ENCODE results near the gene UBE2D2. TPM values are rescaled to one million over a fixed set of nuclear protein-coding genes. Genes with fewer than 3 reads are reported as not detected.
"Not testable (repeated sequence)": the region's sequence is repeated elsewhere in the genome, so short reads cannot be mapped to it uniquely, and the experiment has no call there.

UBE2D2 gene
- total RNA-seq, 1 donor from 2014 or later = 152 TPM

DNA sequence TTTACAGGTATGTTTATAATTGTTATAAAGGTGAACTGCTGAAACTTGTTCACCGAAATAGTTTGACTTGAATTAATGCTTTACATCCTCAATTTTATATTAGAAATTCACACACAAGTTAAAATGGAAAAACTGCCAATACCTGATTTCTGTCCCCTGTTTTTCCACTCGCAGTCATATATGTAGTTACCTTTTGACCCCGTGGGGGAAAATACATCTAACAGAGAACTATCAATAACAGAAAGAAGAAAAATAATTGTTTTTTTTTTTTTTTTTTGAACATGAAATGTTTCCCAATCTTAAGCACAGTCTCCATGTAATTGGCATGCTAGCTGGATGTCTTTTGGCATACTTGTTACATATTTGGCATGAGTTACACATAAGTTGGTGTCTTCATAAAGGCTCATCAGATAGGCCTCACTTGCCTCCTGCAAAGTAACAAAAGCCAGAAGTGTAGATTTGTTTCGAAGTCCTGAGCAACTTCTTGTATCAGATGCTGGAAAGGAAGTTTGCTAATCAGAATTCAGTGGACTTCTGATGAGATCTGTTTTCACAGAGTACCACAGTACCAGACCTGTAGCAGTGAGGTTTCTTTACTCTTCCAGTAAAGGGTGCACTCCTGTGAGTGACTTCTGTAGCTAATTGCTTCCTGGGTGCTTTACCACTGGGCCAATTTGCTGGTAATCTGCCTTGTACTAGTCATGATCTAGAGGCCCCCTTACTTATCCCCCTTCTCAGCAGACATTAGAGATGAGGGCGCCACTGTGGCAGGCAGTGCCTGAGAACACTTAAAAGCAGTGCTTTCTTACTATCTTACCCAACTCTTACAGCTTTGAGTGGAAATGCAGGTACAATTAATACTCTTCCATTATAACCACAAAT, 50.8 kb downstream of the UBE2D2 start:
- Mint-ChIP-seq H3K9me3 (no peaks in the 10 kb centered on the region), H3K4me3 (no peak overlapping the region), H3K27ac (peak overlapping the region; percentile 59), H3K36me3 (ENCODE audit: low read depth) (peaks cover 54% of the 10 kb centered on the region), H3K27me3 (no peaks in the 10 kb centered on the region), H3K4me1 (peaks cover 37% of the 10 kb centered on the region)
- intact Hi-C loops (cut with micrococcal nuclease) = loop anchor here (2.0 to 5.0 kb wide), 2 partner anchors 47 to 190 kb away; no protein-coding TSS in a partner anchor
- TF ChIP-seq CTCF (IDR thresholded peaks at IDR 0.05) = no peak
- POLR2A ChIA-PET = no interaction called here
- DNase-seq (no peak), ATAC-seq (ENCODE audit: low read depth) (no peak)
- CTCF ChIA-PET = interaction anchor here (1.2 kb wide), 1 partner anchor 22 kb away, joined by 3 read pairs; no protein-coding TSS in a partner anchor

DNA sequence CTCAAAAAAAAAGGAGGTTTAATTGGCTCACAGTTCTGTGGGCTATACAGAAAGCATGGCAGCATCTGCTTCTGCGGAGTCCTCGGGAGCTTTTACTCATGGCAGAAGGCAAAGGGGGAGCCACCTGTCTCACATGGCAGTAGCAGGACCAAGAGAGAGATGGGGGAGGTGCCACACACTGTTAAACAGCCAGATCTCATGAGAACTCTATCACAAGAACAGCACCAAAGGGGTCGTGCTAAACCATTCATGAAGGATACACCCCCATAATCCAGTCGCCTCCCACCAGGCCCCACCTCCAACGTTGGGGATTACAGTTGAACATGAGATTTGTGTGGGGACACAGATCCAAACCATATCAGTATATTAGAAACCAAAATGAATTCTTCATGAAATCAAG, 58.7 kb downstream of the UBE2D2 start:
- Mint-ChIP-seq H3K36me3 (ENCODE audit: low read depth) (peaks cover 72% of the 10 kb centered on the region), H3K4me3 (no peak overlapping the region), H3K4me1 (no peaks in the 10 kb centered on the region), H3K27me3 (no peaks in the 10 kb centered on the region), H3K27ac (no peak overlapping the region), H3K9me3 (no peaks in the 10 kb centered on the region)
- ChIA-PET CTCF (no interaction called here), POLR2A (no interaction called here)
- no peak for DNase-seq
- TF ChIP-seq CTCF (IDR thresholded peaks at IDR 0.05) = no peak
- no peak for ATAC-seq (ENCODE audit: low read depth)
- intact Hi-C loops (cut with micrococcal nuclease) = no loop called here

- CTCF ChIA-PET = interaction anchor here (0.7 kb wide), 1 partner anchor 203 kb away, joined by 3 read pairs; no protein-coding TSS in a partner anchor
- H3K9me3 Mint-ChIP-seq; H3K27ac Mint-ChIP-seq; H3K27me3 Mint-ChIP-seq; ATAC-seq (ENCODE audit: low read depth); DNase-seq; H3K4me1 Mint-ChIP-seq; H3K4me3 Mint-ChIP-seq; intact Hi-C loops (cut with micrococcal nuclease): not testable (repeated sequence)
- POLR2A ChIA-PET = interaction anchor here (0.7 kb wide), 1 partner anchor 15 kb away, joined by 3 read pairs; no protein-coding TSS in a partner anchor
- peaks cover 75% of the 10 kb centered on the region for H3K36me3 Mint-ChIP-seq (ENCODE audit: low read depth)
Observed at GRCh38 chr5:139625398-139625797, 64.3 kb downstream of the UBE2D2 start.

DNA sequence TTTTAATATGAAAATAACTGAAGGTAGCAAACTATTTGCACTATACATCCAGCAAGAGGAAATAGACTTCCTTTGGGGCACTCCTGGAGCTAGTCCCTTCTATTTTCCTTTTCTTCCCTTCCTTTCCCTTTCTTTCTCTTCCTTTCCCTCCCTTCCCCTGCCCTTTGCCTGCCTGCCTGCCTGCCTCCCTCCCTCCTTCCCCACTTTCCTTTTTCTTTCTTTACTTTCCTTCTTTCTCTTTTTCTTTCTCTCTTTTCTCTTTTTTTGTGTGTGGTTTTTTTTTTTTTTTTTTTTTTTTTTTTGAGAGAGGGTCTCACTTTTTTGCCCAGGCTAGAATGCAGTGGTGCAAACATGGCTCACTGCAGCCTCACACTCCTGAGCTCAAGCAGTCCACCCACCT, 69.7 kb downstream of the UBE2D2 start:
- ATAC-seq (ENCODE audit: low read depth) = no peak
- H3K4me1 Mint-ChIP-seq = peaks cover 33% of the 10 kb centered on the region
- H3K27me3 Mint-ChIP-seq = no peaks in the 10 kb centered on the region
- ChIA-PET POLR2A (interaction anchor here (0.7 kb wide), 1 partner anchor 70 kb away, joined by 3 read pairs; no protein-coding TSS in a partner anchor), CTCF (interaction anchor here (1.0 to 9.1 kb wide), 3 partner anchors 56 to 137 kb away, joined by 4 to 325 read pairs (median 228); no protein-coding TSS in a partner anchor)
- no peak for TF ChIP-seq CTCF (IDR thresholded peaks at IDR 0.05)
- intact Hi-C loops (cut with micrococcal nuclease) = loop anchor here (5.0 kb wide), 1 partner anchor 114 kb away; no protein-coding TSS in a partner anchor
- H3K36me3 Mint-ChIP-seq (ENCODE audit: low read depth) = peaks cover 42% of the 10 kb centered on the region
- H3K4me3 Mint-ChIP-seq = no peak overlapping the region
- H3K27ac Mint-ChIP-seq = no peak overlapping the region
- no peaks in the 10 kb centered on the region for H3K9me3 Mint-ChIP-seq
- DNase-seq = no peak

DNA sequence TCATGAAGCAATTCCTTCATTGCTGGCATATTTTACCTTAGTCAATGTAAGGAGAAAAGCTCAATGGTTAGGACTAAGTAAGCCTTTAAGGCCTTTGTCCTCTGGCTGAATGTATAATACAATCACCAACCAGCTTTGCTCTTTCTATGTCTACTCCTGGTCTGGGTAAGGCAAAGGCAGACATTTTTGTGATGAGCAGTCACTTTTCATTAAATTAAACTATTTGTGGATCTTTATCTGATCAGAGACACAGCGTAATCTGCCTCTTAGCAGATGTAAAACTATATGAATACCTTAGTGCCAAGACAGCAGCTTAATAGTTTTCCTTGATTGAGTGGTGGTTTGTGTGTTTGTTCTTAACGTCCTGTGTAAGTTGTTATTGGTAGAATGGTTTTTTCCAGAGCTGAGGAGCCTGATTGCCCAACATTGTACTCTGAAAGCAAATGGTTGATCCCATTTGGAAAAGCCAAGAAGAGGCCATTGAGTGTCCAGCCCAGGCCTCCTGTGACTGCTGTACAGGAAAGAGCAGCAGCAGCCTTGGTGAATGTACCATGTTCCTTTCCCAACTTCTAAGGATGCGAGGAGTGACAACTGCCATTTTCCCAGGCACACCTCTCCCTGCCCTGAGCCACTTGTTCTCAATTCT, 70.5 kb downstream of the UBE2D2 start:
- DNase-seq = no peak
- TF ChIP-seq CTCF (IDR thresholded peaks at IDR 0.05) = no peak
- Mint-ChIP-seq H3K36me3 (ENCODE audit: low read depth) (peaks cover 38% of the 10 kb centered on the region), H3K4me1 (peaks cover 41% of the 10 kb centered on the region), H3K27ac (no peak overlapping the region), H3K9me3 (no peaks in the 10 kb centered on the region), H3K27me3 (no peaks in the 10 kb centered on the region), H3K4me3 (no peak overlapping the region)
- ChIA-PET CTCF (interaction anchor here (0.8 to 9.1 kb wide), 10 partner anchors 20 to 209 kb away, joined by 4 to 325 read pairs (median 26); partner anchors contain the start of gene CXXC5), POLR2A (interaction anchor here (0.7 to 9.3 kb wide), 3 partner anchors 19 to 70 kb away, joined by 3 to 772 read pairs (median 179); partner anchors contain the start of gene CXXC5)
- intact Hi-C loops (cut with micrococcal nuclease) = loop anchor here (2.0 to 5.0 kb wide), 2 partner anchors 114 to 213 kb away; no protein-coding TSS in a partner anchor
- ATAC-seq (ENCODE audit: low read depth) = no peak

Measured in activated B cell treated with CpG ODN at 0.5 μM for 24 hours (primary cell).